ENCODE results near the gene MAD1L1. TPM values are rescaled to one million over a fixed set of nuclear protein-coding genes. Genes with fewer than 3 reads are reported as not detected.
A peak's percentile ranks its signal among the peaks of the same experiment; 100 is the strongest.

MAD1L1 gene
- total and polyA plus RNA-seq, 7 experiments from 2014 or later = 112 to 314 (median 136) TPM

- H3K9me3 Mint-ChIP-seq = no peaks in the 10 kb centered on the region
- POLR2A ChIA-PET = no interaction called here
- no peak for ATAC-seq
Measured at GRCh38 chr7:1995426-1995825, 237.3 kb downstream of the MAD1L1 start.

DNA sequence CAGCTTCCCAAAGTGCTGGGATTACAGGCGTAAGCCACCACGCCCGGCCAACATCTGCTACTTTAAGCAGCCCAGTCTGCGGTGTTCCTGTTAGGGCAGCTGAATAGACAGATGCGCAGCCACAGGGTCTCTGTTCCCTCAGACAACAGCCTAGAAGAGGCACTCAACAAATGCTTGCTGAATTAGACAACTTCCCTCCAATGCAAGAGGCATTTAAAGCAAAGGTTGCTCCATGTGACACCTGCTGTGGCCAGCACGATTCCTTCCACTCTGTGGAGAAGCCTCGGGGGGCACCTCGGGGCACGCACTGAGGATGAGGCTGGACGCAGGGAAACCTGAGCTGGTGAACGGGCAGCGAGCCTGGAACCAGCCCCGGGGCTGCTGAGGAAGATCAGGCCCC, 237.8 kb downstream of the MAD1L1 start:
- peaks cover 0 to 9% (median 0%) of the 10 kb centered on the region in 5 donors for H3K36me3 Mint-ChIP-seq
- Histone ChIP-seq H3K4me1 (ENCODE audit: control insufficient read depth in 2 of 2, insufficient read depth in 2 of 2, low read length in 2 of 2) (no peaks in the 10 kb centered on the region), H3K4me3 (ENCODE audit: low read length) (no peak overlapping the region), H3K36me3 (ENCODE audit: control insufficient read depth in 2 of 3, insufficient read depth in 3 of 3, low read length in 3 of 3) (no peaks in the 10 kb centered on the region), H3K27ac (ENCODE audit: low read depth, low read length) (no peak overlapping the region), H3K9me3 (ENCODE audit: control insufficient read depth in 2 of 3, low read length in 3 of 3) (no peaks in the 10 kb centered on the region), H3K27me3 (ENCODE audit: control insufficient read depth in 2 of 2, insufficient read depth in 2 of 2, low read length in 2 of 2) (no peaks in the 10 kb centered on the region)
- H3K4me1 Mint-ChIP-seq = peaks cover 0 to 14% (median 4%) of the 10 kb centered on the region in 7 donors
- intact Hi-C loops (cut with micrococcal nuclease) = no loop called here
- CTCF ChIA-PET = no interaction called here
- POLR2A ChIA-PET = no interaction called here
- ATAC-seq (no peak), DNase-seq (no peak)
- H3K27ac Mint-ChIP-seq = no peak overlapping the region
- no peaks in the 10 kb centered on the region for H3K27me3 Mint-ChIP-seq
- H3K9me3 Mint-ChIP-seq = no peaks in the 10 kb centered on the region
- no peak overlapping the region for H3K4me3 Mint-ChIP-seq

More at GRCh38 chr7:1995426-1995825, 237.3 kb downstream of the MAD1L1 start:
- H3K36me3 Mint-ChIP-seq = peaks cover 0 to 9% (median 0%) of the 10 kb centered on the region in 5 donors
- H3K27ac Mint-ChIP-seq = no peak overlapping the region
- Histone ChIP-seq H3K36me3 (ENCODE audit: control insufficient read depth in 2 of 3, insufficient read depth in 3 of 3, low read length in 3 of 3) (no peaks in the 10 kb centered on the region), H3K4me3 (ENCODE audit: low read length) (no peak overlapping the region), H3K27ac (ENCODE audit: low read depth, low read length) (no peak overlapping the region), H3K4me1 (ENCODE audit: control insufficient read depth in 2 of 2, insufficient read depth in 2 of 2, low read length in 2 of 2) (no peaks in the 10 kb centered on the region), H3K27me3 (ENCODE audit: control insufficient read depth in 2 of 2, insufficient read depth in 2 of 2, low read length in 2 of 2) (no peaks in the 10 kb centered on the region), H3K9me3 (ENCODE audit: control insufficient read depth in 2 of 3, low read length in 3 of 3) (no peaks in the 10 kb centered on the region)
- peaks cover 0 to 15% (median 7%) of the 10 kb centered on the region in 7 donors for H3K4me1 Mint-ChIP-seq
- no peaks in the 10 kb centered on the region for H3K27me3 Mint-ChIP-seq
- intact Hi-C loops (cut with micrococcal nuclease) = no loop called here
- H3K4me3 Mint-ChIP-seq = no peak overlapping the region
- DNase-seq = no peak
- CTCF ChIA-PET = no interaction called here

- CTCF ChIA-PET = no interaction called here
- Histone ChIP-seq H3K27ac (ENCODE audit: low read depth, low read length) (no peak overlapping the region), H3K36me3 (ENCODE audit: control insufficient read depth in 2 of 3, insufficient read depth in 3 of 3, low read length in 3 of 3) (no peaks in the 10 kb centered on the region), H3K4me1 (ENCODE audit: control insufficient read depth in 2 of 2, insufficient read depth in 2 of 2, low read length in 2 of 2) (no peaks in the 10 kb centered on the region), H3K9me3 (ENCODE audit: control insufficient read depth in 2 of 3, low read length in 3 of 3) (no peaks in the 10 kb centered on the region), H3K27me3 (ENCODE audit: control insufficient read depth in 2 of 2, insufficient read depth in 2 of 2, low read length in 2 of 2) (no peaks in the 10 kb centered on the region), H3K4me3 (ENCODE audit: low read length) (no peak overlapping the region)
- POLR2A ChIA-PET = no interaction called here
- DNase-seq (no peak), ATAC-seq (no peak)
- Mint-ChIP-seq H3K9me3 (no peaks in the 10 kb centered on the region), H3K27ac (peak overlapping the region in 3 of 9 donors; percentile 25 to 95 (median 43)), H3K4me3 (no peak overlapping the region), H3K4me1 (peaks cover 0 to 14% (median 5%) of the 10 kb centered on the region in 7 donors), H3K36me3 (peaks cover 0 to 9% (median 0%) of the 10 kb centered on the region in 5 donors), H3K27me3 (no peaks in the 10 kb centered on the region)
- intact Hi-C loops (cut with micrococcal nuclease) = no loop called here
Measured at GRCh38 chr7:1993776-1994740, 238.7 kb downstream of the MAD1L1 start.

GRCh38 chr7:1993031-1993695, 239.6 kb downstream of the MAD1L1 start:
- no peak for ATAC-seq
- intact Hi-C loops (cut with micrococcal nuclease) = no loop called here
- H3K4me1 Mint-ChIP-seq = peaks cover under 1 to 17% (median 9%) of the 10 kb centered on the region in 7 donors
- peaks cover 0 to 9% (median 0%) of the 10 kb centered on the region in 5 donors for H3K36me3 Mint-ChIP-seq
- POLR2A ChIA-PET = no interaction called here
- no peak overlapping the region for H3K4me3 Mint-ChIP-seq
- CTCF ChIA-PET = no interaction called here
- Histone ChIP-seq H3K4me3 (ENCODE audit: low read length) (no peak overlapping the region), H3K4me1 (ENCODE audit: control insufficient read depth in 2 of 2, insufficient read depth in 2 of 2, low read length in 2 of 2) (peaks cover 5 to 6% of the 10 kb centered on the region in 2 donors), H3K27me3 (ENCODE audit: control insufficient read depth in 2 of 2, insufficient read depth in 2 of 2, low read length in 2 of 2) (no peaks in the 10 kb centered on the region), H3K27ac (ENCODE audit: low read depth, low read length) (no peak overlapping the region), H3K36me3 (ENCODE audit: control insufficient read depth in 2 of 3, insufficient read depth in 3 of 3, low read length in 3 of 3) (no peaks in the 10 kb centered on the region), H3K9me3 (ENCODE audit: control insufficient read depth in 2 of 3, low read length in 3 of 3) (no peaks in the 10 kb centered on the region)
- DNase-seq = no peak
- H3K27ac Mint-ChIP-seq = peak overlapping the region in 7 of 9 donors; percentile 14 to 95 (median 61)
- no peaks in the 10 kb centered on the region for H3K9me3 Mint-ChIP-seq
- H3K27me3 Mint-ChIP-seq = no peaks in the 10 kb centered on the region

DNA sequence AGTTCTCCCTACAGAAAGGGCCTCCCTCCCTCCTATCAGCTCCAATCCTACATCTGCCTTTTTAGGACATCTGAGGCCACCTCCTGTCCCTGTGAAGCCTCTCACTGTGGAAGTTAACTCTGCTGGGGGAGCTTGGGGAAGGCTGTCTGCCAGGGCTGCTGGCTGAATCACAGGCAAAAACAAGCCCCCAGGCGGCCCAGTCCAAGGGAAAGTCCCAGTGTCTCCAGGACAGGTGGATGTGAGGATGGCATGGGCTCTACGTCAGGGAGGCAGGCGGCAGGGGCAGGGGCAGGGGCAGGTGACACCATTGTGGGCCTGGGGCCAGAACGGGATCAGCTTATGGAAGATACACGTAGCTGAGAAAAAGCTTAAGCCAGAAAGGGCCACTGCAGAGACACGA, 240.2 kb downstream of the MAD1L1 start:
- no peak for ATAC-seq
- Mint-ChIP-seq H3K27me3 (no peaks in the 10 kb centered on the region), H3K4me1 (peaks cover 5 to 23% (median 14%) of the 10 kb centered on the region in 7 donors), H3K4me3 (no peak overlapping the region), H3K9me3 (no peaks in the 10 kb centered on the region), H3K27ac (peak overlapping the region in 5 of 9 donors; percentile 8 to 76 (median 61)), H3K36me3 (peaks cover 0 to 9% (median 0%) of the 10 kb centered on the region in 5 donors)
- intact Hi-C loops (cut with micrococcal nuclease) = no loop called here
- CTCF ChIA-PET = no interaction called here
- no peak for DNase-seq
- no peak overlapping the region for H3K27ac ChIP-seq (ENCODE audit: low read depth, low read length)
- no peak overlapping the region for H3K4me3 ChIP-seq (ENCODE audit: low read length)
- POLR2A ChIA-PET = interaction anchor here (0.6 kb wide), 1 partner anchor 441 kb away, joined by 3 read pairs; no protein-coding TSS in a partner anchor
- H3K9me3 ChIP-seq (ENCODE audit: control insufficient read depth in 2 of 3, low read length in 3 of 3) = no peaks in the 10 kb centered on the region
- no peaks in the 10 kb centered on the region for H3K36me3 ChIP-seq (ENCODE audit: control insufficient read depth in 2 of 3, insufficient read depth in 3 of 3, low read length in 3 of 3)
- H3K27me3 ChIP-seq (ENCODE audit: control insufficient read depth in 2 of 2, insufficient read depth in 2 of 2, low read length in 2 of 2) = no peaks in the 10 kb centered on the region
- peaks cover 11 to 12% of the 10 kb centered on the region in 2 donors for H3K4me1 ChIP-seq (ENCODE audit: control insufficient read depth in 2 of 2, insufficient read depth in 2 of 2, low read length in 2 of 2)

DNA sequence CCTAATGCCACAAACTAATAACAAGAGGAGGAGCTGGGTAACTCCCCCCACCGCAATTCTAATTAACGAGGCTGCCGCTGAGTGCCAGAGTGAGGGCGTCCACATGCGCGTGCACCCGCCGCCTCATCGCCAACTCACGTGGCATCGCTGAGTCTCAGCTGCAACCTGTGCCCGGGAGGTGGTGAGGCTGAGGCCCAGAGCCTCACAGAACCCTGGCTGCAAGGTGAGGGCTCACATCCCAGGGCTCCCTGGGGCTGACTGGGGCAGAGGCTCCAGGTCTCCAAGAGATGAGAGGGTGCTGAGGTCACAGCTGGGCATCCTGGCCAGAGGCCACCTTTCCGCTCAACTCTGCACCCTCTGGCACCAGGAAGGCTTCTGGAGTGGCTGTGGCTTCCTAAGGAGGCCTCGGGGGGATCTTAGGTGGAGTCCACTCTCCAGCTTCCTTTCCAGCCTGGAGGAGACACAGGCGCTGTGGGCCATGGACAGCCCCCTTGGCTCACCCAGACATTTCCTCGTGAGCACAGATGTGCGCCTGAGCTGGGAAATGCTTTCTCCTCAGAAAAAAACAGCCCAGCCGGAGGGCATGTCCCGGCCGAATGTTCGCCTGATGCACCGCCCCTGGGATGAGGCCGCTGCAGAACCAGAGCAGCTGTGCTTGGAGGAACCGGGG, 242.6 kb downstream of the MAD1L1 start:
- peak overlapping the region in 3 of 9 donors; percentile 51 to 66 (median 66) for H3K27ac Mint-ChIP-seq
- peaks cover 3 to 12% (median 5%) of the 10 kb centered on the region in 5 donors for H3K36me3 Mint-ChIP-seq
- ATAC-seq (no peak), DNase-seq (no peak)
- intact Hi-C loops (cut with micrococcal nuclease) = no loop called here
- no peaks in the 10 kb centered on the region for H3K27me3 ChIP-seq (ENCODE audit: control insufficient read depth in 2 of 2, insufficient read depth in 2 of 2, low read length in 2 of 2)
- H3K4me1 Mint-ChIP-seq = peaks cover 15 to 47% (median 36%) of the 10 kb centered on the region in 7 donors
- no peaks in the 10 kb centered on the region for H3K9me3 ChIP-seq (ENCODE audit: control insufficient read depth in 2 of 3, low read length in 3 of 3)
- POLR2A ChIA-PET = no interaction called here
- no peaks in the 10 kb centered on the region for H3K36me3 ChIP-seq (ENCODE audit: control insufficient read depth in 2 of 3, insufficient read depth in 3 of 3, low read length in 3 of 3)
- no peaks in the 10 kb centered on the region for H3K27me3 Mint-ChIP-seq
- H3K9me3 Mint-ChIP-seq = no peaks in the 10 kb centered on the region
- H3K4me3 ChIP-seq (ENCODE audit: low read length) = no peak overlapping the region
- CTCF ChIA-PET = no interaction called here
- H3K27ac ChIP-seq (ENCODE audit: low read depth, low read length) = no peak overlapping the region
- H3K4me1 ChIP-seq (ENCODE audit: control insufficient read depth in 2 of 2, insufficient read depth in 2 of 2, low read length in 2 of 2) = peaks cover 25 to 33% of the 10 kb centered on the region in 2 donors
- no peak overlapping the region for H3K4me3 Mint-ChIP-seq
